Esophagus mucosa (tissue), 1 donor: ENCODE data around the gene FKBP15. TPM values are rescaled to one million over a fixed set of nuclear protein-coding genes. Genes with fewer than 3 reads are reported as not detected.
"Not testable (repeated sequence)": the region's sequence is repeated elsewhere in the genome, so short reads cannot be mapped to it uniquely, and the experiment has no call there.

ENCODE experiments used
- ATAC-seq: fragments of 200-7000 bp; cut with Tn5 transposase; one replicate; pipeline ENCODE4 v1.9.1; 2020
- total RNA-seq: library from RNA; stranded (reverse); gene quantifications from one replicate; pipeline ENCODE4 v1.2.4, GENCODE V29; 2023
- donor health status: DM: yes; HTN: yes; CAD: no.

FKBP15 gene
- 18.8 TPM for total RNA-seq

- ATAC-seq = peak; percentile 100
These were observed at the start of gene FKBP15, which contains the start of gene SLC31A1 for GRCh38 chr9:113221003-113221799. TSS of gene FKBP15 (minus strand) at chr9:113221277. CDS start at chr9:113221243, 34 bp downstream. TSS of gene SLC31A1 (plus strand) at chr9:113221544. CDS start at chr9:113256149, 34,605 bp downstream.

- ATAC-seq = no peak
These were observed 48.8 kb upstream of the FKBP15 start for GRCh38 chr9:113269871-113270270.

- no peak for ATAC-seq
These were observed 48.3 kb upstream of the FKBP15 start for GRCh38 chr9:113269355-113269754.

GRCh38 chr9:113267911-113268566 is 47.0 kb upstream of the FKBP15 start:
- ATAC-seq = no peak

GRCh38 chr9:113266174-113266573 is 45.1 kb upstream of the FKBP15 start:
- no peak for ATAC-seq

GRCh38 chr9:113261917-113262671 is 41.0 kb upstream of the FKBP15 start:
- ATAC-seq = no peak

- ATAC-seq = no peak
These were observed 37.2 kb upstream of the FKBP15 start for GRCh38 chr9:113258282-113258681.

- ATAC-seq = no peak
These were observed 36.8 kb upstream of the FKBP15 start for GRCh38 chr9:113257863-113258262.

- no peak for ATAC-seq
These were observed 34.4 kb upstream of the FKBP15 start for GRCh38 chr9:113255438-113255837.

- ATAC-seq = no peak
These were observed 33.9 kb upstream of the FKBP15 start for GRCh38 chr9:113254991-113255390.

- ATAC-seq = no peak
These were observed 29.7 kb upstream of the FKBP15 start for GRCh38 chr9:113250807-113251206.

GRCh38 chr9:113249661-113250060 is 28.6 kb upstream of the FKBP15 start:
- ATAC-seq = not testable (repeated sequence)

- ATAC-seq = no peak
These were observed 26.6 kb upstream of the FKBP15 start for GRCh38 chr9:113247640-113248039.

GRCh38 chr9:113246928-113247327 is 25.9 kb upstream of the FKBP15 start:
- ATAC-seq = no peak

GRCh38 chr9:113245894-113246293 is 24.8 kb upstream of the FKBP15 start:
- no peak for ATAC-seq

- ATAC-seq = no peak
These were observed 23.5 kb upstream of the FKBP15 start for GRCh38 chr9:113244556-113244955.

- ATAC-seq = peak; percentile 77
These were observed 20.1 kb upstream of the FKBP15 start for GRCh38 chr9:113241161-113241560.

- ATAC-seq = no peak
These were observed 17.8 kb upstream of the FKBP15 start for GRCh38 chr9:113238859-113239232.

GRCh38 chr9:113238202-113238858 is 17.3 kb upstream of the FKBP15 start:
- no peak for ATAC-seq

GRCh38 chr9:113237026-113237425 is 15.9 kb upstream of the FKBP15 start:
- ATAC-seq = no peak

- not testable (repeated sequence) for ATAC-seq
These were observed 14.7 kb upstream of the FKBP15 start for GRCh38 chr9:113235701-113236255.

- no peak for ATAC-seq
These were observed 10.6 kb upstream of the FKBP15 start for GRCh38 chr9:113231701-113232100.
